Endometrium (tissue), 2 donors: Measurements from ENCODE around the gene TMEM212.
A peak's percentile ranks its signal among the peaks of the same experiment; 100 is the strongest.
"Not testable (repeated sequence)": the region's sequence is repeated elsewhere in the genome, so short reads cannot be mapped to it uniquely, and the experiment has no call there.

ENCODE experiments used
- FAIRE-seq: peaks from 2 replicates; lab custom pipeline; 2012; peaks lifted over from hg19 to GRCh38; lab: Jason Lieb, UNC
- donor health status: control.
- donor health status: control.

Gene TMEM212

DNA sequence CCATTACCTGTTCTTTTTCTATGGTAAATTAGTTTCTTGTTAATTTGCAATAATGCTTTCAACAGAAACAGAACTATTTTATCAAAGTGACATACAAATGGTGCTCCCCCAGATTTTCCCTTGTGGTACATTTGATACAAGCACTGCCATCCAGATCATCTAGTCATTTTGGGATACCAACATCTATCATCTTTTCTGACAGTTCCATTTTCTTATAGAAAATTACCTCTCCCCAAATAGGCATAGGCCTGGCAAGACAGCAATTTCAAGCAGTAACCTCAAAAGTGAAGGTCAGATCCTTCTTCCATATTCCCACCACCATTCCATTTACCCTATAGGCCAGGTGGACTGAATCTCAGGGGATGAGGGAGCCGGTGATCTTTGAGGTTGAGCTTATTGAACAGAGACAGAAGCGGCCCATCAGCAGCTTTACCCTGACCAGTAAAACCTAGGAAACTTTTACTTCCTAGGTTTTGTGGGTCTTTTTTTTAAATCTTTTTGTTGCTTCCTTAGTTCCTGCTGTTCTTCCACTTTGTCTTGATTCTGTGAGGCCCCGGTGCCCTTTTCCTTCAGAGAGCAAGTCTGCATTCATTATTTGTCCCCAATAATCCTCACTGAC, 29.8 kb upstream of the TMEM212 start:
- FAIRE-seq = no peak

DNA sequence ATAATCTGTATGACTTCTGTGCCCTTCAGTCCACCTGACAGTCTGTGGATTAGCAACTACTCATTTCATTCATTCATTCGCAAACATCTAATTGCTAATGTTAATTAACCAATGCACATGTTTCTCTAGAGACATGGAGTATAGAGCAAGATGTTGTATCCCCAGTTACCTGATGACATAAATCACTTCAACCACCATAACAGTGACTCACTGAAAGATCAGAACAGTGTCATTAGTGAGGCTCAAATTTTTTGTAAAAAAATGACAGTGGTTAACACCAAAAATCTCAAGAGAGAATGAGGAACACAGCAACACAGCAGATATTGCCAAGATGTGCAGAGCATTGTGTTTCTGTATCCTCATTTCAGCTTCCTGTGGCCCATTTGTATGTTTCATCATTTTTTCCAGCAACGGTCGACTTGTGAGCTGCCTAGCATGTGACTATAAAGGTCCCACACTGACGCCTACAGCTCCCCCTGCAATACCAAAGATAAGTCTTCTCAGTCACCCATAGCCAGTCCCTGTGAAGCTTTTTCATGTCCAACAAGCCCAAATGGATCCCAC, 29.2 kb upstream of the TMEM212 start:
- FAIRE-seq = no peak

DNA sequence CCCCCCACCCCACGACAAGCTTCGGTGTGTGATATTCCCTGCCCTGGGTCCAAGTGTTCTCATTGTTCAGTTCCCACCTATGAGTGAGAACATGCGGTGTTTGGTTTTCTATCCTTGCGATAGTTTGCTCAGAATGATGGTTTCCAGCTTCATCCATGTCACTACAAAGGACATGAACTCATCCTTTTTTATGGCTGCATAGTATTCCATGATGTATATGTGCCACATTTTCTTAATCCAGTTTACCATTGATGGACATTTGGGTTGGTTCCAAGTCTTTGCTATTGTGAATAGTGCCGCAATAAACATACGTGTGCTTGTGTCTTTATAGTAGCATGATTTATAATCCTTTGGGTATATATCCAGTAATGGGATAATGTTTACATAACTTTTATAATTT, 28.5 kb upstream of the TMEM212 start:
- FAIRE-seq = not testable (repeated sequence)

DNA sequence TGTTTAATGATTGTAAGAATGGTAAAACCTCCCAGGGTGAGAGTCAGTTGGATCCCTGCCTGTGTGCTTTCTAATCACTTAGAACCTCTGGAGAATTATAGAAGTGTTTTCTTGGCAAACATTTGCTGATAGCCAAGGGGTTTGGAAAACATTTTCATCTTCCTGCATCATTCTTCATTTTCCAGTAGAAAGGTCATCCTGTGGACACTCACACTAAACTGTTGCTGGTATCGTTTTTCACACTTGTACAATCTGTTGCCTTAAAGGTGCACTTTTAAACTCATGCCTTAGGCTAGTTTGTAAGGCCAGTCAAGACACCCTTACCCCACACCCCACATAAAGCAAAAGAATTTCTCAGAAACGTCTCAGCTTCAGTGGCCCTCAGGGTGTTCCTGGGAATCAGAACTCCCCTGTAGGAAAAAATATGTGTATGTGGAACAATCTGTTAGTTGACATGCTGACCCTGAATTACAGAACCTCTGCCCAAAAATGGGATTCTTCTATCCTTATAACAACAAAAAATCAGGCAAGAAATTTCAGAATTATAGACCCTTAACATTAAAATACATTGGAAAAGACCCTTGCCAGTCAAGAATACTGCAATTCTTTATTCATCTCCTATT, 27.1 kb upstream of the TMEM212 start:
- FAIRE-seq = no peak

DNA sequence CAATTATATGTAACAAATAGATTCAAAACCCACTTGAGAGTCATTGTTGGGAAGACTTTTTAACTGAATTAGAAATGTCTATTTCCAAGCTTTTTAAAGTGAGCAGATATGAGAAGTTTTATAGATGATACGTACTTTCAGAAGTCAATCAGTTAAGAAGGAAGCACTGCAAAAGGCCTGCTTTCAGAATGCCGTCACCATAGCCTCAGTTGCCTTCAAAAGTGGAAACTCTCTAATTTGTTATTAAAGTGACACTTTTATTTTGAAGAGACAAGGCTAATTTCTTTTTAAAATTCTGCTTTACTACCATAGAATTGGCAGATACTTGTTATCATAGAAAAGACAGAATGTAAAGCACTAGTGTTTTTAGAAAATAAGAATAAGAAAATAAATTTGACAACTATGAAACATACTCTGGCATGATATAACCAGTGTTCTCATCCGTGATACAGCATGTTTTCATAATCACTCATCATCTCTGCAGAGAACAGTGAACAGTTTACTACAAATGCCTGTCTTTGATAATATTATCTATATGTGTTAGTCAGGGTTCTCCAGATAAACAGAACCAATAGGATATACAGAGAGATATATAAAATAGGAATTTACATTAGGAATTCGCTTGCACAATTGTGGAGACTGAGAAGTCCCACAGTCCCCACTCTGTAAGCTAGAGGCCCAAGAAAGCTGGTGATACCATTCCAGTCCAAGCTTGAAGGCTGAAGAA, 25.9 kb upstream of the TMEM212 start:
- no peak for FAIRE-seq

DNA sequence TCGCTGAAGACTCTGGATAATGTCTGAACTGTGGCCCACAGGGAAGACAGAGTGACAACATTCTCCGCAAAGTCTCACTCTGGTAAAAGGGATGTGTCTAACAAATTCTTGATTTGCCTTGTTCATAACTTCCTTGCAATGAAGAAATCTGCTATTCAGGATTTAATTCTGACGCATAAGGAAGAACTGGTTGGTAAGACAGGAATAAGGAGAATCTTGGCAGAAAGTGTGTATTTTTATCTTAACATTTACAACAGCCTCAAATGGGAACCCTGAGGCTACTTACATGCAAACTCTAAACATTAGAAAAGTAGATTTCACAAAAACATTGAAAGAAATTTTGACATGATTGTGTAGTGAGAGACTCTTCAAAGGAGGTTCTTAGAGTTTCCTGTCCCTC, 22.1 kb upstream of the TMEM212 start:
- FAIRE-seq = no peak

DNA sequence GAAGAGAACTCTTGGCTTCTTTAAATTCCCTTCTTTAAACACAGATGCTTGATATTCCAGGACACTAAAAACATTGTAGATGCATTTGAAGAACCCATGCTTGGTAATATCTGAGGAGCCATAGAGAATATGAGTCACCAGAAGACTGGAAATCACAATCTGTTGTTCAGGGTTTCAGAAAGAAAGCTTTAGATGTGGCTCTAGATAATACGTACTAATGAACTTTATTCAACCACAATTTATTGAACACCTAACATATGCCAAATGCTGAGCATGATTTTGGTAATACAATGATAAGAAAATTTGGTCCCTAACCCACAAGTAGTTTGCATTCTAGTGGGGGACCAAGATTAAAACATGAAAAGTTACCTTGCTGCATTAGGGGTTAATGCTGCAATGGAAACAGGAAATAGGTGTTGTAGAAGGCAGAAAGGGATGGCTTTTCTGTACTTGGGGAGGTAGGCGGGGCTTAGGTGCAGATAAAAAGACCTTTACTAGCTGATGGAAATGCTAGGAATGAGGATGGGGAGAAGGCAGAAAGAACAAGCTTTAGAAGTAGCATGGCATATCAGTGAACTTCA, 21.3 kb upstream of the TMEM212 start:
- no peak for FAIRE-seq

DNA sequence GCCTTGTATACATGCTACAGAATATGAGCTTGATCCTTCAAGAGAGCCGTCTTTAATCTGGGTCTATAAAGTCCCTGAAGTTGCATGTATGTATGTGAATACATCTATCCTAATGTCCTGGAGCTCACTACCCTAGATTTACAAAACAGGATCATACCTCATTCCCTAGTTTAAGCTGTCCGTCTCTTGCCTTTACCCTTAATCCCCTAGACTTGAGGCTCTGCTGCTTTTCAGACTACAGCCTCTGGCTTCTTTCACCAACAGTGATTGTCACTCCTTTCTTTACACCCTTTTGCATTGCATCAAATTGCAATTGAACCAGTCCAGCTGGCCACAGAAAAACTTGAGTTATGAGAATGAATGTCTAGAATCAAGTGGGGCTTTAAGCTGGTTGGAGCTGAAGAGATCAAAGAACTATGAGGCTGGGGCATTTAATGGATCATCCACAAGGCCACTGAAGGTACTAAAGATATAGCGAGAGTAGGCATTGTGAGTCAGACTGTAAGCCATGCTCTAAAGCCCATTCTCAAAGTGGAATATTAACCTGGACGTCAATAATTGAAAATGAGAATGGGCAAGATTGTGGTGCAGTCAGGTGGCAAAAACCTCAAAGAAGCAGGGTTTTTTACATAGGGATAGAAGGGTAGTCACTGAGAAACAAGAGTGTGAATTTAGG, 20.6 kb upstream of the TMEM212 start:
- FAIRE-seq = no peak

DNA sequence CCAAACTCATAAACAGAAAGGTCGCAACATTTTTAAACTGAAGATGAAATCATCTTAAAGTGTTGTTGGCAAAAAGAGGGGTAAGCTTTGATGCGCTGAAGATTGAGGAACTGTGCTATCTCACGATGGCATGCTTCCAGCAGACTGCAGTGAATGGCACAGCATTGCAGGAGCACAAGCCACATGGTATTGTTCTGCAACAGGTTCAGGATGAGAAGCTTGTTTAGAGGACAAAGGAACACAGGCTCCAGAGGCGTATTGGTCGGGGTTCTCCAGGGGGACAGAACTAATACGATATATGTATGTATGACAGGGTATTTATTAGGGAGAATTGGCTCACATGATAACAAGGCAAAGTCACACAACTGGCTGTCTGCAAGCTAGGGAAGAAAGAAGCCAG, 19.0 kb upstream of the TMEM212 start:
- FAIRE-seq = no peak

DNA sequence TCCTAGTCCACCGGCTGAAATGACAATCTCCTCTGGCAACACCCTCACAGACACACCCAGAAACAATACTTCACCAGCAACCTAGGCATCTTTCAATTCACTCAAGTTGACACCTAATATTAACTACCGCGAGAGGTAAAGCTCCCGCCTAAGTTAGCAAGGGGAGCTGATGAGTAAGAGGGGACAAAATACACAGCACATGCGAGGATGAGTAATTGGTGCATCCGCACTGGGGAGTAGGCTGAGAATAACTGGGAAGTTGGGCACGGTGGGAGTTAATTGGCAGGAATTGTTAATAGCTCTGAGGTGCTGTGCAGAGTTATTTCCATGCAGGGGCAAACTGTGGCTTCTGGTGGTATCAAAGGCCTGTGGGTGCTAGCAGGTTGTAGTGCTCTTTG, 18.3 kb upstream of the TMEM212 start:
- no peak for FAIRE-seq

DNA sequence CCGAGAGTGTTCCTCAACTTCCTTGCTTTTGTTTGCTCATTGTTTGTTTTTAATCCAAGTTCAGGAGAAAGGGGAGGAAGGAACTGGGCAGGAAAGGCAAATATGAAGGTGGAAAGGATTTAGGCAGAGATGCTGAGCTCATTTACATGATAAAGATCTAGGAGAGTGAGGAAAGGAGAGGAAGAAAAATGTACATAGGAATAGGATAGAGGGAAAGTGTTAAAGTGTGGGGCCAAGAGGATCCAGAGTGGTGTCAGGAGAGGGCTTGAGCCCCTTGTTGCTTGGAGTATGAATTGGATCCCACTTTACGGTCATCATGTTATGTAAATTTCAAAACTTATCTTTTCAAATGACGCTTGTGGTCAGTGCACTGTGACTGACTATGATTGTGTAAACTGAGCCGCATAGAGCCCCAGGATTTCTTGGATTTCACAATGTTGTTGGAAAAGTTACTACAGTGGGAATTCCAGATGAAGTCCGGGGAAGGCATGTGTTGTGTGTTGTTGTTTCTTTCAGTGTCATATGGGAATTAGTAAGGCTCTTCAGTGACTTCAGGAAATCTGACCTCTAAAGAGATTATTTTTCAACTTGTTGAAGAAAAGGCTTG, 17.8 kb upstream of the TMEM212 start:
- peak; percentile 74 for FAIRE-seq

DNA sequence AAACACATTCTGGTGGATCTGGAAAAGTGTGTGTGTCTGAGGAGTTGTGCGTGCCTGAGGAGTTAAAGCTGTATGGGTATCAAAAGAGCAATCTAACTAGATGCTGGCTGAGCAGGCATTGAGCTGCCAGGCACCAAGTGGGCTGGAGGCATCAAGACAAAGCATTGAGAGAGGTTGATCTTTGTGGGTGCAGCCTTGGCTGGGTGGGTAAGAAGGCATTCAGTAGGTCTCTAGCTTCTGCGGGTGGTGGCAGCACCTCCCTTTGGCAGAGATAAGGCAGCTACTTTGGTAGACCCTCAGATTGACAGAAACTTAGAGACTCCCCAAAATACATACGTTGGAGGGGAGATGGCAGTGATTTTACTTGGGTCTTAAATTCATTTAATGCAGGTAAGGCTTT, 15.8 kb upstream of the TMEM212 start:
- no peak for FAIRE-seq

DNA sequence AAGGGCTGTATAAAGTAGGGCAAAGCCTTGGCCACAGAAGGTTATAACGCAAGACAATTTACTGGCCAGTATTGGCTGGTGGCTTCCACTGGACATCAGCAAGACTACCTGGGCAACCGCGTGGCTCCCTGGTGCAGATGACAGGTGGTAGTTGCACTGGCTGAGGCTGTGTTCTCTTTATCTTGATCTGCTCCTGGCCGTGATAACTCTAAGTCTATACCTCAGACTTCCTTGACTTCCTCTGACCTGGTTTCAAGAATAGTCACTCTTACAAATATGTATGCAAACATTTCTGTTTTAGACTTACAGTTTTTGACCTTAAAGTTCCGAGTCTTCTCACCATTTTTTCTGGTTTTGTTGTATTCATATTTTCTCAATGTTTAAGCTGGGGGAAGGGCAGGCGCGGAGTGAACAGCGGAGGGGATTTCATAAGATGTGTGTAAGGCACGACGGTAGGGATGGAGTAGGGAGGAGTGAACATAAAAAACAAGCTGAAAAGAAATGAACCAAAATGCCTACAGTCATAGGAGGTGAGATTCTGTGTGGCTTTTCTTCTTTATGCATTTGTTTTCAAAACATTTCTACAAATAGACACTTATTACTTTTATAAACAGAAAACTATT, 15.2 kb upstream of the TMEM212 start:
- FAIRE-seq = no peak

DNA sequence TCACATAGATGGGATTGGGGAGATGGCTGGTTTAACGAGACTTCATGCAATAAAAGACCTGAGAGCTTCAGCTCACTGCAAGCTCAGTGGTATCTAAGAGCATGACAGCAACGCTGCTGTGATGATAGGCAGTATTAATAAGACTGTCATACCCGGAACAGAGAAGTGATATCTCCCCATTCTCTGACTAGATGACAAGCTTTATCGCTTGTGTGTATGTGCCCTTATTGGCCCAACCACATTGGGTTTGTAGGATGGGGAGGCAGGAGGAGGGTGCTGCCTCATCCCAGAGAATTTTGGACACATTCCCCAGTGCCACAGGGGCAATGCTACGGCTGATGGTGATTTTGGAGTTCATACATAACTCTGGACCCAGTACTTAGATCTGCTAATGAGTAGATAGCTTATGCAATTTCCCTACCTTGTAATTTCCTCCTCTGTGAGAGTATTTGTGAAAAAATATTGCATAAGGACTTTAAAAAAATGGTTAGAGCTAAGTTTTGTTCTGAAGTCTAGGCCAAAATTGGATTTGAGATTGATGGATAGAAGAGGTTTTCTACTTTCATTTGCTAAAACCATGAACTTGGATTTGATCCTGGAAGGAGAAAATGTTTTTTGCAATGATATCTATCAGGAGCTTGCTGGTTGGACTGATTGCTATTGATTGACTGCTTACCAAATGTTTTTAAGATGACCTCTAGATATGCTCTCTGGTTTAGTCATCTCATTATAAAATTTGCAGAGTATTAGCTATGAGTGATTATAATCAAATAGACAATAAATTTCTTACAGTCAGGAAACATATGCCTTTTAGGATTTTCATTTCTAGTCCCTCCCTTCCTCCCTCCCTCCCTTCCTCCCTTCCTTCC, 14.0 kb upstream of the TMEM212 start:
- FAIRE-seq = no peak

DNA sequence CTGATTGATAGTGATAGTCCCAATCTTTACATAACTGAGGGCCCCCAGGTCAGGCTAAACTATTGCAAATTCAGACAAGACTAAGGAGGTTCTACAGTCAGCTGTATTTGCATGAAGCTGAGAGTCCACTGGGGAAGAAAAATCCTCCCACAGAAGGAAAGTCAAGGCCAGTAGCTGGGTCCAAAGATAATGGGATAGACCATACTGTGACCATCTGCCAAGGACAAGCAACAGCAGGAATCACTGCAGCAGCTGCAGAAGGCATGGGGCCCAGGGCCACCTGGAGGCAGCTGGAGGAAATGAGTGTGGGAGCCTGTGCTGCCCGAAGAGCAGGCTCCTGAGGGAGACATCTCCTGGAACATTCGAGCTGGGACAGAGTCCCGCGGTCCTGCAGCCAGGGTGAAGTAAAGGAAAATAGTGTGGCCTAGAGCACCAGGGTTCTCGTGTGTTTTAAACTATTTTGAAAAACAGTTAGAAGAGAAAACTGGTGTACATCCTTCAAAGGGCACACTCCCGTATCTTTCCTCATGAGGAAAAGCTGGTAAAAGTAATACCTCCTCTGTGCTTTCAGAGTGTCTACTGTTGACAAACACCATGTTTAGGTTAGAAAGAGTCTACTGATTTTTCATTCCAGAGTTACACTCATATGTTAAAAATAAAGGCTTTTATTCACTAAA, 13.2 kb upstream of the TMEM212 start:
- no peak for FAIRE-seq

DNA sequence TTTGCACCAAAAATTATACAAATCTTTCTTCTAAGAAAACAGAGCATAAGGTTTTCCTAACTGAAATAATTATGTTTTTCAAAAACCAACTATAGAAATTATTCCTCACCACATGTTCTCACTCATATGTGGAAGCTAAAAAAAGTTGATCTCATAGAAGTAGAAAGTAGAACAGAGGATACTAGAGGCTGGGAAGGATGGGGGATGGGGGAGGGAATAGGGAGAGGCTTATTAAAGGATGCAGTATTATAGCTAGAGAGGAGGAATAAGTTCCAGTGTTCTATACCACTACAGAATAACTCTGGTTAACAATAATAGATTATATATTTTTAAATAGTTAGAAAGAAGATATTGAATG, 12.7 kb upstream of the TMEM212 start:
- no peak for FAIRE-seq

DNA sequence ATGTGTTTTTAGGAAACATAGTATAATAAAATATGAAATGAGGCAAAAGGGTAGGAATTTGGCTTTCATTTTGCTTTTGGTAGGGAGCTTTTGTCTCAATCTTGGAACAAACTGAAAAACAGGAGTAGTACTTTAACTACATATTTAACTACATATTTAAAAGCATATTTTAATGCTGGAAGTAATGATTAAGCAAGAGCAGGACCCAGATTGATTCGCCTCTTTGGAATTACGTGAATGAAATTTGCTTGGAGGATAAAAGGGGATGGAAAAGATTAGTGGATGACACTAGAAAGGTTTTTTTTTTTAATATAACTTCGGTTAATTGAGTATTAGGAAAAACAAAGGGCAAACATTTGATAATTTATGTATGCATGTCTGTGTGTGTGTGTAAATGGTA, 11.2 kb upstream of the TMEM212 start:
- no peak for FAIRE-seq

DNA sequence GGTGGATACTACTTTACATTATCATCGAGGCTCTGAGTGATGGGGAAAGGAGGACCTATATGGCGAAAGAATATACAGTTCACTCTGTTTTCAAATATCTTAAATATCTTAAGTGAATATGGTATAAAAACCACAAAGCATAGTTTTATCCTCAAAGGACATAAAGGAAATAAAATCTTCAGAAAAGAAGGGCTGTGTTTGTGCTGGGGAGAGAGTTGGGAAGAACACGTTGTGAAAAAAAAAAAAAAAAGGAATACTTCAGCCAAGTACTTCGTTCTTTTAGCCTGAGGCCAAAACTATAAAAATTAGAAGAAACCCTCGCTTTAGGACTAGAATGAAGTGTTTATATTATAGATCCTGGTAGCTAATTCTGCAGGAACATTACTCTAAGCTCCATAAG, 10.2 kb upstream of the TMEM212 start:
- no peak for FAIRE-seq

DNA sequence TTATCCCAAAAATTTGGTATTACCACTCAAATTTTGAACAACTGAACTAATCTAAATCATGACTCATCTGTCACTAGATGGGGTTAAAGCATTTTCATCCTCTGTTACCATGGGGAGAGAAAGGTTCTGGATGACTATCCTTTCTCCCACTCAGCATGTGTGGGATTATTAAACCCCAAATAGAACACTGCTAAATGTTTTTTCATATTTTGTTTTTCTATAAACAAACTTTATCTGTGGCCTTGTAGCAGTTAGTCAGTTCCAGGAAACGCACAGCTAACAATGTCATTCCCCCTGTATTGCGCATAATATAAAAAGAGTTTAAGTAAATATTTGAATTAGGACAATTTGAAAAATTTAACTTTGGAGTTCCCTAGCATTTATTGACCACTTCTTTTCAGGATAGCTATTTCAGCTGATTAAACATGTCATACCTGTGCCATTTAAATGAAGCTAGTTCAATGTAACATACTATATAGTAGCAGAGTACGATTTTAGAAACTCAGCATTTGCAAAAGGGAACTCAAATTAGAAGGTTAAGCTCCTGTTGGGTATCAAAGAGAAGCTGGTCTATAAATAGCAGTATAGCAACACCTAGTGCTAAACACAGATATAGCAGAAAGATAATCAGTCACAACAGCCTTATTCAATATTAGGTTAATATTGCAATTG, 9.2 kb upstream of the TMEM212 start:
- FAIRE-seq = peak; percentile 21

DNA sequence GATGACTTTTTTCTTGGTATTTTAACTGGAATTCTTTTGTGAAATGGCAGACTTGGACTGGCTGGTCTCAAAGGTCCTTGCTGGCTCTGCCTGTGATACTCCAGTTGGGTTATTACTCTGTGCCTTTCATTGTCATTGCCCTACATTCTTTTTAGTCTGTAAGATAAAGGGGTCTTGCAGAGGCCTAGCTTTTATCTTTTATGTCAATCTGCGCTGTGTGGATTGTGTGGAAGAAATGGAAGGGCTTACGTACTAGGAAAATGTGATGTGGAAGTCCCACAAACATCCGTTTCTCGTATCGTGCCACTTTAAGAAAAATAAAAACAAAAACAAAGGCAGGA, 8.7 kb upstream of the TMEM212 start:
- no peak for FAIRE-seq
